ENCODE data around the gene DIP2C.
"Not testable (repeated sequence)": the region's sequence is repeated elsewhere in the genome, so short reads cannot be mapped to it uniquely, and the experiment has no call there.

Gene DIP2C

GRCh38 chr10:623477-624311, 65.8 kb downstream of the DIP2C start:
- no peak for DNase-seq

GRCh38 chr10:623014-623413, 66.5 kb downstream of the DIP2C start:
- no peak for DNase-seq

GRCh38 chr10:621981-622740, 67.3 kb downstream of the DIP2C start:
- no peak for DNase-seq

GRCh38 chr10:621513-621912, 68.0 kb downstream of the DIP2C start:
- DNase-seq = no peak

- DNase-seq = no peak
Measured at GRCh38 chr10:620971-621370, 68.5 kb downstream of the DIP2C start.

GRCh38 chr10:620417-620816, 69.1 kb downstream of the DIP2C start:
- DNase-seq = peak; percentile 70

GRCh38 chr10:619710-620109, 69.8 kb downstream of the DIP2C start:
- no peak for DNase-seq

- DNase-seq = no peak
Measured at GRCh38 chr10:618229-618989, 71.1 kb downstream of the DIP2C start.

GRCh38 chr10:617471-617870, 72.0 kb downstream of the DIP2C start:
- DNase-seq = no peak

- no peak for DNase-seq
Measured at GRCh38 chr10:615583-616152, 73.8 kb downstream of the DIP2C start.

GRCh38 chr10:614790-615582, 74.5 kb downstream of the DIP2C start:
- DNase-seq = no peak

GRCh38 chr10:614139-614711, 75.2 kb downstream of the DIP2C start:
- DNase-seq = no peak

- DNase-seq = no peak
Measured at GRCh38 chr10:613271-614138, 76.0 kb downstream of the DIP2C start.

GRCh38 chr10:612696-613095, 76.8 kb downstream of the DIP2C start:
- no peak for DNase-seq

- DNase-seq = not testable (repeated sequence)
Measured at GRCh38 chr10:610642-611305, 78.7 kb downstream of the DIP2C start.

GRCh38 chr10:609868-610545, 79.5 kb downstream of the DIP2C start:
- DNase-seq = no peak

GRCh38 chr10:609262-609658, 80.2 kb downstream of the DIP2C start:
- no peak for DNase-seq

GRCh38 chr10:608331-609261, 80.9 kb downstream of the DIP2C start:
- no peak for DNase-seq
